ENCODE measurements around the gene ADGRA3.

The ADGRA3 gene

GRCh38 chr4:22514481-22514880 lies 1.4 kb downstream of the ADGRA3 start:
- Histone ChIP-seq H3K9me3 (replicated peaks; ENCODE audit: insufficient read depth, low read length) (no peaks in the 10 kb centered on the region), H4K20me1 (ENCODE audit: insufficient read depth, low read length) (no peaks in the 10 kb centered on the region), H3K36me3 (replicated peaks; ENCODE audit: insufficient read depth, low read length) (no peaks in the 10 kb centered on the region), H3K4me1 (ENCODE audit: low read length) (0 out of 2 replicates have a peak, but pooled peaks cover 3% of the 10 kb centered on the region), H3K27ac (ENCODE audit: low read length) (peak overlapping the region; percentile 45; the same call in 1 of the 2 replicates), H3K9me2 (replicated peaks; ENCODE audit: insufficient read depth, low read length) (no peaks in the 10 kb centered on the region), H3K9ac (ENCODE audit: low read length) (peak overlapping the region; percentile 34; the same call in 1 of the 2 replicates), H3F3A (ENCODE audit: insufficient read depth, low read length) (peaks cover 5% of the 10 kb centered on the region; the same call in 1 of the 2 replicates), H2AFZ (ENCODE audit: low read length) (peak overlapping the region; percentile 82), H3K79me2 (ENCODE audit: low read length) (peaks cover 48% of the 10 kb centered on the region), H3K4me2 (ENCODE audit: low read depth, low read length) (peak overlapping the region; percentile 87), H3K4me3 (ENCODE audit: low read length) (peak overlapping the region; percentile 89), H3K27me3 (replicated peaks; ENCODE audit: insufficient read depth, low read length) (no peaks in the 10 kb centered on the region)
- no peak for DNase-seq
- TF ChIP-seq EZH2phosphoT487 (IDR thresholded peaks at IDR 0.05; ENCODE audit: low read length) (no peak), EZH2 (optimal IDR thresholded peaks at IDR 0.05; ENCODE audit: low read depth, low read length) (no peak)
- TF ChIP-seq, protein P1, sequence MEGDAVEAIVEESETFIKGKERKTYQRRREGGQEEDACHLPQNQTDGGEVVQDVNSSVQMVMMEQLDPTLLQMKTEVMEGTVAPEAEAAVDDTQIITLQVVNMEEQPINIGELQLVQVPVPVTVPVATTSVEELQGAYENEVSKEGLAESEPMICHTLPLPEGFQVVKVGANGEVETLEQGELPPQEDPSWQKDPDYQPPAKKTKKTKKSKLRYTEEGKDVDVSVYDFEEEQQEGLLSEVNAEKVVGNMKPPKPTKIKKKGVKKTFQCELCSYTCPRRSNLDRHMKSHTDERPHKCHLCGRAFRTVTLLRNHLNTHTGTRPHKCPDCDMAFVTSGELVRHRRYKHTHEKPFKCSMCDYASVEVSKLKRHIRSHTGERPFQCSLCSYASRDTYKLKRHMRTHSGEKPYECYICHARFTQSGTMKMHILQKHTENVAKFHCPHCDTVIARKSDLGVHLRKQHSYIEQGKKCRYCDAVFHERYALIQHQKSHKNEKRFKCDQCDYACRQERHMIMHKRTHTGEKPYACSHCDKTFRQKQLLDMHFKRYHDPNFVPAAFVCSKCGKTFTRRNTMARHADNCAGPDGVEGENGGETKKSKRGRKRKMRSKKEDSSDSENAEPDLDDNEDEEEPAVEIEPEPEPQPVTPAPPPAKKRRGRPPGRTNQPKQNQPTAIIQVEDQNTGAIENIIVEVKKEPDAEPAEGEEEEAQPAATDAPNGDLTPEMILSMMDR (IDR thresholded peaks at IDR 0.05; ENCODE audit: low read length) = no peak

DNA sequence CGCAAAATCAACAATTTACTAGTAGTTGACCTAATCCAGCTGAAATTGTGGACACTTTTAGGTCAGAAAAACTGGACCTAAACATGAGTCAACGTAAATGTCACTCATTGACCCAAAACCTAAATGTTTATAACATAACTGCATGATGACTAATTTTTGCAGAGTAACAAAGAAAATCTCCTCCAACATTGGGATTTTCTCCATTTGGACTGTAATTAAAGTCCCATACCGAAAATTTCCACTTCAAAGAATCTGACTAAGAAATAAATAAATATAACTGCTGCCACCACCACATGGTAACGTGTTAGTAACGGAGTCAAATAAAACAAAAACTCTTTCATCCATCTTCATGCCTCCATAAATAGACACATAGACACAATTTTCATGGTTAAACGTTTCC lies 1.9 kb downstream of the ADGRA3 start:
- H3K4me3 ChIP-seq (ENCODE audit: low read length) = peak overlapping the region; percentile 89
- peak overlapping the region; percentile 87 for H3K4me2 ChIP-seq (ENCODE audit: low read depth, low read length)
- H3F3A ChIP-seq (ENCODE audit: insufficient read depth, low read length) = peaks cover 5% of the 10 kb centered on the region; the same call in 1 of the 2 replicates
- no peak overlapping the region for H2AFZ ChIP-seq (ENCODE audit: low read length)
- DNase-seq = no peak
- peaks cover 50% of the 10 kb centered on the region for H3K79me2 ChIP-seq (ENCODE audit: low read length)
- no peaks in the 10 kb centered on the region for H3K27me3 ChIP-seq (replicated peaks; ENCODE audit: insufficient read depth, low read length)
- no peaks in the 10 kb centered on the region for H3K9me2 ChIP-seq (replicated peaks; ENCODE audit: insufficient read depth, low read length)
- peak overlapping the region; percentile 34; the same call in 1 of the 2 replicates for H3K9ac ChIP-seq (ENCODE audit: low read length)
- no peaks in the 10 kb centered on the region for H3K36me3 ChIP-seq (replicated peaks; ENCODE audit: insufficient read depth, low read length)
- no peaks in the 10 kb centered on the region for H4K20me1 ChIP-seq (ENCODE audit: insufficient read depth, low read length)
- H3K27ac ChIP-seq (ENCODE audit: low read length) = no peak overlapping the region
- TF ChIP-seq EZH2 (optimal IDR thresholded peaks at IDR 0.05; ENCODE audit: low read depth, low read length) = no peak
- TF ChIP-seq EZH2phosphoT487 (IDR thresholded peaks at IDR 0.05; ENCODE audit: low read length) = no peak
- TF ChIP-seq, protein P1 (IDR thresholded peaks at IDR 0.05; ENCODE audit: low read length) = no peak
- H3K4me1 ChIP-seq (ENCODE audit: low read length) = 0 out of 2 replicates have a peak, but pooled peaks cover 3% of the 10 kb centered on the region
- H3K9me3 ChIP-seq (replicated peaks; ENCODE audit: insufficient read depth, low read length) = no peaks in the 10 kb centered on the region

DNA sequence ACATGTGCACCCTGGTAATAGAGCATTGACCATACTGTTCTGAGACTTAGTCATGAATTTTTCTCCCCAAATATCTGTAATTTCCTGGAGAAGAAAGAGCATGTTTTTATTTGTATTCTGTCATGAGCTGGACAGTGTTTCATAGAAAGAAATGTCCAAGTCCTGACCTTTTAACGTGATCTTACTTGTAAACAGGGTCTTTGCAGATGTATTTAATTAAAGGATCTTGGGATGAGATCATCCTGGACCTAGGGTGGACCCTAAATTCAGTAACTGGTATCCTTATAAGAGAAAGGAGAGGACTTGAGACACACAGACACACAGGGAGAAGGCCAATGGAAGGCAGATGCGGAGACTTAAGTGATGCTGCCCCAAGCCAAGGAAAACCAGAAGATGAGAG lies 3.6 kb downstream of the ADGRA3 start:
- 0 out of 2 replicates have a peak, but pooled peaks cover 3% of the 10 kb centered on the region for H3K4me1 ChIP-seq (ENCODE audit: low read length)

More for the DNA sequence above, 3.6 kb downstream of the ADGRA3 start:
- Histone ChIP-seq H3K9me3 (replicated peaks; ENCODE audit: insufficient read depth, low read length) (no peaks in the 10 kb centered on the region), H3K4me2 (ENCODE audit: low read depth, low read length) (no peak overlapping the region), H3F3A (ENCODE audit: insufficient read depth, low read length) (peaks cover 5% of the 10 kb centered on the region; the same call in 1 of the 2 replicates), H3K79me2 (ENCODE audit: low read length) (peaks cover 67% of the 10 kb centered on the region), H3K27ac (ENCODE audit: low read length) (no peak overlapping the region), H2AFZ (ENCODE audit: low read length) (no peak overlapping the region), H3K9ac (ENCODE audit: low read length) (no peak overlapping the region), H3K27me3 (replicated peaks; ENCODE audit: insufficient read depth, low read length) (no peaks in the 10 kb centered on the region), H3K36me3 (replicated peaks; ENCODE audit: insufficient read depth, low read length) (no peaks in the 10 kb centered on the region), H4K20me1 (ENCODE audit: insufficient read depth, low read length) (no peaks in the 10 kb centered on the region), H3K4me3 (ENCODE audit: low read length) (no peak overlapping the region), H3K9me2 (replicated peaks; ENCODE audit: insufficient read depth, low read length) (no peaks in the 10 kb centered on the region)
- TF ChIP-seq EZH2 (optimal IDR thresholded peaks at IDR 0.05; ENCODE audit: low read depth, low read length) (no peak), EZH2phosphoT487 (IDR thresholded peaks at IDR 0.05; ENCODE audit: low read length) (no peak)
- TF ChIP-seq, protein P1 (IDR thresholded peaks at IDR 0.05; ENCODE audit: low read length) = no peak
- DNase-seq = no peak
